Keratinocyte (primary cell): ENCODE data around the gene BORCS8. TPM values are rescaled to one million over a fixed set of nuclear protein-coding genes. Genes with fewer than 3 reads are reported as not detected.

Experiments used
- DNase-seq: peaks from one replicate; pipeline ENCODE4 v3.0.0-alpha.2; 2011; ENCODE audit warnings: low read depth, missing footprints, low spot score
- FAIRE-seq: peaks from 2 replicates; lab custom pipeline; 2011; peaks lifted over from hg19 to GRCh38; lab: Jason Lieb, UNC
- H2AFZ ChIP-seq: 2 replicates; pipeline ENCODE4 v1.6.0; 2012; ENCODE audit warnings: low read length, control low read depth, inconsistent platforms; ENCODE audit not compliant: control insufficient read depth
- H3K27ac ChIP-seq: 2 replicates; pipeline ENCODE4 v1.5.1; 2011; ENCODE audit warnings: low read length; ENCODE audit not compliant: control insufficient read depth, insufficient read depth
- H3K27me3 ChIP-seq: 3 replicates; pipeline ENCODE4 v1.6.0; 2011; ENCODE audit warnings: low read length; ENCODE audit not compliant: control insufficient read depth, insufficient read depth; ENCODE audit errors: extremely low read depth
- H3K36me3 ChIP-seq, 2 experiments: 2 replicates in 1 of 2; 3 replicates in 1 of 2; pipeline ENCODE4 v1.5.1; 2011; ENCODE audit warnings: low read length in 2 of 2, mild to moderate bottlenecking in 1 of 2; ENCODE audit not compliant: control insufficient read depth in 2 of 2, insufficient read depth in 2 of 2; ENCODE audit errors: extremely low read depth in 1 of 2
- H3K4me1 ChIP-seq: 3 replicates; pipeline ENCODE4 v1.5.1; 2011; ENCODE audit warnings: low read length; ENCODE audit not compliant: control insufficient read depth, insufficient read depth; ENCODE audit errors: extremely low read depth
- H3K4me2 ChIP-seq: 3 replicates; pipeline ENCODE4 v1.6.0; 2011; ENCODE audit warnings: low read depth, low read length; ENCODE audit not compliant: control insufficient read depth, insufficient read depth; ENCODE audit errors: extremely low read depth
- H3K4me3 ChIP-seq, 3 experiments: fragments of 200-600 bp in 1 of 3; sonication (generic) in 1 of 3; 2 replicates in 2 of 3; 3 replicates in 1 of 3; pipeline ENCODE4 v1.5.1; 2011 to 2016; ENCODE audit warnings: low read length in 3 of 3, mild to moderate bottlenecking in 3 of 3, control low read depth in 2 of 3, inconsistent platforms in 1 of 3, low read depth in 1 of 3, mixed read lengths in 1 of 3, mixed run types in 1 of 3, moderate library complexity in 1 of 3; ENCODE audit not compliant: control insufficient read depth in 2 of 3, insufficient read depth in 2 of 3; ENCODE audit errors: extremely low read depth in 1 of 3
- H3K79me2 ChIP-seq: 2 replicates; pipeline ENCODE4 v1.6.0; 2012; ENCODE audit warnings: low read length; ENCODE audit not compliant: control insufficient read depth, insufficient read depth
- H3K9ac ChIP-seq: 3 replicates; pipeline ENCODE4 v1.6.0; 2011; ENCODE audit warnings: low read length; ENCODE audit not compliant: control insufficient read depth, insufficient read depth; ENCODE audit errors: extremely low read depth
- H3K9me1 ChIP-seq: 3 replicates; pipeline ENCODE4 v1.6.0; 2011; ENCODE audit warnings: low read length; ENCODE audit not compliant: control insufficient read depth, insufficient read depth; ENCODE audit errors: extremely low read depth
- H3K9me3 ChIP-seq: 2 replicates; pipeline ENCODE4 v1.5.1; 2012; ENCODE audit warnings: low read depth, low read length; ENCODE audit not compliant: control insufficient read depth
- H4K20me1 ChIP-seq: 3 replicates; pipeline ENCODE4 v1.6.0; 2011; ENCODE audit warnings: low read length; ENCODE audit not compliant: control insufficient read depth, insufficient read depth; ENCODE audit errors: extremely low read depth
- CTCF ChIP-seq, 3 experiments: IDR thresholded peaks in 1 of 3; conservative IDR thresholded peaks in 1 of 3; optimal IDR thresholded peaks in 1 of 3; 2 replicates in 2 of 3; 3 replicates in 1 of 3; pipeline versions ENCODE3 to v1.5.1; 2011; ENCODE audit warnings: low read length in 3 of 3, mild to moderate bottlenecking in 3 of 3, moderate library complexity in 2 of 3, control low read depth in 1 of 3, inconsistent platforms in 1 of 3; ENCODE audit not compliant: insufficient read depth in 2 of 3; ENCODE audit errors: extremely low read depth in 1 of 3
- EZH2 ChIP-seq: IDR thresholded peaks from one replicate; pipeline ENCODE4 v1.6.1; 2012; ENCODE audit warnings: inconsistent platforms, mild to moderate bottlenecking, low read length, moderate library complexity
- dilution Hi-C: fragments of 300-500 bp; cut with MboI; formaldehyde crosslinking; loops from one replicate; pipeline ENCODE4 v1.7.0; 2020; ENCODE audit warnings: low sequenced_read_pairs; ENCODE audit not compliant: extremely low pct_ligation_motif_present
- polyA plus RNA-seq, 5 experiments: library from polyadenylated mRNA; depleted of rRNA in 3 of 5; stranded (reverse) in 3 of 5; stranded (forward) in 1 of 5; unstranded in 1 of 5; fragments of >200 nt; gene quantifications; 1 replicate in 1 of 5; 2 replicates in 3 of 5; 3 replicates in 1 of 5; pipeline versions ENCODE4 v1.2.1 to v1.2.3, GENCODE V29; 2011 to 2012; ENCODE audit warnings: missing spikeins in 2 of 5, low read depth in 1 of 5, low replicate concordance in 1 of 5

Gene BORCS8
- polyA plus RNA-seq, 1 donor (not counting 4 experiments of a cell fraction or from before 2014, with no cell fraction given): 16.3 TPM

GRCh38 chr19:19146865-19147264 lies 45.1 kb downstream of the BORCS8 start:
- Histone ChIP-seq H3K4me2 (no peak overlapping the region), H3K4me3 (no peak overlapping the region), H3K4me1 (no peaks in the 10 kb centered on the region), H2AFZ (no peak overlapping the region), H3K9me1 (no peaks in the 10 kb centered on the region), H3K79me2 (no peaks in the 10 kb centered on the region), H3K9ac (no peak overlapping the region), H3K36me3 (peaks cover 0 to 3% of the 10 kb centered on the region in 2 experiments), H4K20me1 (no peaks in the 10 kb centered on the region), H3K9me3 (no peaks in the 10 kb centered on the region), H3K27me3 (no peaks in the 10 kb centered on the region), H3K27ac (no peak overlapping the region)
- DNase-seq: no peak
- dilution Hi-C loops: no loop called here
- no peak for FAIRE-seq
- no peak for TF ChIP-seq CTCF (optimal IDR thresholded peaks at IDR 0.05 in 1 of 3, IDR thresholded peaks at IDR 0.05 in 1 of 3, conservative IDR thresholded peaks at IDR 0.05 in 1 of 3; ENCODE audit: extremely low read depth in 1 of 3, insufficient read depth in 2 of 3, low read length in 3 of 3)
- no peak for TF ChIP-seq EZH2

GRCh38 chr19:19145684-19146608 lies 46.0 kb downstream of the BORCS8 start:
- Histone ChIP-seq H3K4me3 (no peak overlapping the region), H3K27ac (no peak overlapping the region), H3K4me2 (no peak overlapping the region), H3K9me3 (no peaks in the 10 kb centered on the region), H3K79me2 (no peaks in the 10 kb centered on the region), H3K27me3 (no peaks in the 10 kb centered on the region), H3K4me1 (no peaks in the 10 kb centered on the region), H4K20me1 (no peaks in the 10 kb centered on the region), H2AFZ (peak overlapping the region; percentile 68), H3K36me3 (peaks cover 0 to 3% of the 10 kb centered on the region in 2 experiments), H3K9ac (no peak overlapping the region), H3K9me1 (no peaks in the 10 kb centered on the region)
- peak; percentile 55 for FAIRE-seq
- dilution Hi-C loops: no loop called here
- peak; percentile 78 to 99 (median 97) for TF ChIP-seq CTCF (optimal IDR thresholded peaks at IDR 0.05 in 1 of 3, IDR thresholded peaks at IDR 0.05 in 1 of 3, conservative IDR thresholded peaks at IDR 0.05 in 1 of 3; ENCODE audit: extremely low read depth in 1 of 3, insufficient read depth in 2 of 3, low read length in 3 of 3)
- no peak for TF ChIP-seq EZH2
- DNase-seq: no peak
